ENCODE measurements around the gene AK9.
"Not testable (repeated sequence)": the region's sequence is repeated elsewhere in the genome, so short reads cannot be mapped to it uniquely, and the experiment has no call there.

The AK9 gene

DNA sequence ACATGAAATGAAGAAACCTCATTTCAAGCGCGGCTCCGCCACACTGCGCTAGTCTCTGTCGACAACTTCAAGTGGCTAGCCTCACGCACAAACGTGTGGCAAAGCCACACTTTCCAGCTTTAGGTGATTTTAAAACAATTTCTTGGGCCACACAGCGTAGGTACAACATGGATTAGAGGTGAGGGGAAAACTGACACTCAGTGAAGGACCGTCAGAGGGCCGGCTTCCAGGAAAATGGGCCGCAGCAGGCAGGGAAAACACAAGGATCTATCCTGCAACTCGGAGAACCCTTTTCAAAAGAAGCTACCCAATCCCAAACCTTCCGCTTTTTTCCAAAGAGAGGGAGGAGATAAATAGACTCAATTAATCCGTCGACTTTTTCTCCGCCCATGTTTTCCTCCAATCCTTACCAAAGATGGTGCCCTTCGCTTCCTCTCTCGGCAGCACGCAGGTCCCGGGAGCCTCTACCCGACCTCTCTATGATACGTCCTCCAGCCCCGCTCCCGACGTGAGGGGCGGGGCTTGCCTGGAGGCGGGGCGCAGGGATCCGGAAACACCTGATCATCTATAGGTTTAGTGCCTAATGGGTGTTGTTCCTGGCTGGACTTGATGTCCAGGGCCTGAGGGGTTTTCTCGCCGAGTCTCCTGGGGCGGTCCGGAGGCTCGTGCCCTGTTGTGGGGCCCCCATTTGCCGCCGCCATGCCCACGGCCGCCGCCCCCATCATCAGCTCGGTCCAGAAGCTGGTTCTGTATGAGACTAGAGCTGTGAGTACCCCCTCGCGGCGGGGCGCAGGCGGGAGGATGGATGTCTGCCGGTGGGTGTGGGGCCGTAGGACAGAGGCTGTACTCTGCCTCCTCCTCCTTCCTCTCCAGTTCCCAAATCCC, at the start of gene AK9, which contains the start of gene FIG4:
Gene AK9 (minus strand): TSS at position 466 of the 885 bp plus-strand sequence. CDS start 15,457 bp downstream, outside the sequence.
Gene FIG4 (plus strand): TSS at position 560 of the 885 bp plus-strand sequence. CDS start 140 bp downstream, at position 700.
- DNase-seq: peak; percentile 88

DNA sequence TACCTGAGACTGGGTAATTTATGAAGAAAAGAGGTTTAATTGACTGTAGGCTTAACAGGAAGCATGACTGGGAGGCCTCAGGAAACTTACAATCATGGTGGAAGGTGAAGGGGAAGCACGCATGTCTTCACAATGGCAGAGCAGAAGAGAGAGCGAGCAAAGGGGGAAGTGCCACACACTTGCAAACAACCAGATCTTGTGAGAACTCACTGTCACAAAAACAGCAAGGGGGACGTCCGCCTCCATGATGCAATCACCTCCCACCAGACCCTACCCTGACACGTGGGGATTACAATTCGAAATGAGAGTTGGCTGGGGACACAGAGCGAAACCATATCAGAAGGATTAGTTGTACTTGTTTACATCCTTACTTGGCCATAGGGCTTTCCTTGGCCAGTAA, 49.8 kb upstream of the AK9 start:
- no peak for DNase-seq

DNA sequence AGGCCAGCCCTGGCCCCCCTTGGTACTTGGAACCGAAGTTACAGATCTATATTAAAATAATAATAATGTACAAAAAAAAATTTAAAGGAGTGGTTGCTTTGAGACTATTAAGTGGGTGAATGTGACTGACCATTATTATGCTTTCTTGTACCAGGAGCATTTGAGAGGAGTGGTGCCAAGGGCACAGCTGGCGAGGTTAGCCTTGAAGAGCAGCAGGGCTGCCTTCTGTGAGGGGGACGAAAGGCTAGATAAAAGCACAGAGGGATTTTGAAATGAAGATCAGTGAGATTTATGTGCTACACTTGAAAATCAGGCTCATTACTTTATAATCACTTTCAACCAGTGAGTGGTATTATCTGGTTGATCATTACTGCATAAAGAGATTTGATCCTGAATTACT, 48.7 kb upstream of the AK9 start:
- DNase-seq: no peak

DNA sequence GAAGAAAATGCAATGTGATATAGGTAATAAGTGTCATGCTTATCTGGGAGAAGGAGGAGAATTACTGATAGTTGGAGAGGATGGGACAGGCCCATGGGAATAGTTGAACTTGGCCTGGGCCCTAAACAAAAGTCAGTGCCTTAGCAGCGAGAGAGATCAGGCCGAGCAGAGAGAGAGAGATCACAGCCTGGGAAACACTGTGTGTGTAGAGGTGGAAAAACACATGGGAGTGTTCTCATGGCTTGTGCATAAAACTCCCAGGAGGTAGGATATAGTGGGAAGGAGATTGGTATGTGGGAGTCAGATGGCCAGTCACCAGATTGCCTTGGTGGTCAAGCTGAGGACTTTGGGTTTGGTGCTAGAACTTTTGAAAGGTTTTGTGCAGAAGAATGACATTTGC, 47.7 kb upstream of the AK9 start:
- DNase-seq: no peak

DNA sequence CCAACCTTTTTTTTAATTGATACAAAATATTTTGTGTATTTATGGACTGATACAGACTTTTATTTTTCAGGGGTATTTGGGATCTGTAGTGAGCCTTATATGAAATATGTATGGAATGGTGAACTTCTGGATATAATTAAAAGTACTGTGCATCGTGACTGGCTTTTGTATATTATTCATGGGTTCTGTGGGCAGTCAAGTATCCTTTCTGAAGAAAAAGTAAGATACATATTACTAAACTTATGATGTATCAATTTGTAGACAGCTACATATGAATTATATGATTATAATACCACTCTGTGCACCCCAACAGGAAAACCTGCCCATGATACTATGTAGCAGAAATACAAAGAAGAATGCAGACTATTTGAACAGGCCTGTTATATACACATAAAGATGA, 47.3 kb upstream of the AK9 start:
- no peak for DNase-seq

DNA sequence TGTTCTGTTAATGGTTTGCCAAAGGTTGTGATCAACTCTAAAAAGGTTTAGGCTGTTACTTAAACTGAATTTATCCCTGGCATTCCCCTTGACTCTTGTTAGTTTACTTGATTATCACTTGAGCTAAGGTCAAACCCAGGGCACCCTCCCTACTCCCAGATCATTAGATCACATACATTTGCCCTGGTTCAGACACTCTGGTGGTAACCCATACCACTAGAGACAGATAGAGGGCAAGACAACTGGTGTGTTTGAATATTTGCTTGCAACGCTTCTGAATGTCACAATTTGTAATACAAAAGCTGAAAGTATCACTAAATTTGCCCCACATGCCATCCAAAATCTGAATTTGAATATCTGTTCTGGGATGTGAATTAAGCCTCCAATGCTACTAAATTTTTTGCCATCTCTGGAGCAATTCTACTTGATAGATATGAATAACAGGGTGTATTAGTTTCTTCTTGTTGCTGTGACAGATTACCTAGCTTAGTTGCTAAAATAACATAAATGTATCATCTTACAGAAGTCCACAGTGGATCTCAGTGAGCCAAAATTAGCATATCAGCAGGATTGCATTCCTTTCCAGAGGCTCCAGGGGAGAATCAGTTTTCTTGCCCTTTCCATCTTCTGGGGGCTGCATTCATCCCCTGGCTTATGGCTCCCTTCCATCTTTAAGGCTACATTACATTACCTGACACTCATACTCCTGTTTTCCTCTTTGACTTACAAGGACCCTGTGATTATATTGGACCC, 45.4 kb upstream of the AK9 start:
- no peak for DNase-seq

DNA sequence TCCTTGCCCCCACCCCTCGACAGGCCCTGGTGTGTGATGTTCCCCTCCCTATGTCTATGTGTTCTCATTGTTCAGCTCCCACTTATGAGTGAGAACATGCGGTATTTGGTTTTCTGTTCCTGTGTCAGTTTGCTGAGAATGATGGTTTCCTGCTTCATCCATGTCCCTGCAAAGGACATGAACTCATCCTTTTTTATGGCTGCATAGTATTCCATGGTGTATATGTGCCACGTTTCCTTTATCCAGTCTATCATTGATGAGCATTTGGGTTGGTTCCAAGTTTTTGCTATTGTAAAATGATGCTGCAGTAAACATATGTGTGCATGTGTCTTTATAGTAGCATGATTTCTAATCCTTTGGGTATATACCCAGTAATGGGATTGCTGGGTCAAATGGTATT, 34.2 kb upstream of the AK9 start:
- DNase-seq: not testable (repeated sequence)

DNA sequence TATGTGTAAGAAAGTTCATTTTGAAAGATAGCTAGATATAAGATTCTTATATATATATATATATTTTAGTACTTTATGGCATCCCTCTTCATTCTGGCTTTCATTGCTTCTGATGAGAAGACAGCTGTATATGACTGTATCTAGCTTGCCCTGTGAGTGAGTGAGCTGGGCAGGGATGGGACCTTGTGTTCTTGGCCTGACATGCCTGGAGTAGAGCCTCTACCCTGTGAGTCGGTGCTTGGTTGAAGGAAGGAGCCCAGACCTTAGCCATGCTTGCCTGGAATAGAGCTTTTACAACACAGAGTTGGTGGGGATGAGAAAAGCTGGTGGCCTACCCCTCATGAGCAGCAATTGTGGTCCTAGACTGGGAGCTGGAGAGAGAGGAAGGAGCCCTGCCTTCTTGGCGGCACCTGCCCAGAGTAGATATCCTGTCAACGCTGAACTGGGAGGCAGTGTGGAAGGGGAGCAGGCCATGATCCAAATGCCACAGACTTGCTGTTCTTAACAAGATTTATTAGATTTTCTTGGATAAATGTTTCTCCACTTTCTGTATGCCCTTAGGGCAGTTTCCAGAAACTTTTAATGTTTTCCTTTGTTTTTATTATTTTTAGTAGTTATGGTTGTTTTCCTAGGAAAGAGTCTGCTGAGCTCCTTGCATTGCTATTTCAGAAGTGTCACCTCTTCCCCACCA, 31.7 kb upstream of the AK9 start:
- DNase-seq: no peak

DNA sequence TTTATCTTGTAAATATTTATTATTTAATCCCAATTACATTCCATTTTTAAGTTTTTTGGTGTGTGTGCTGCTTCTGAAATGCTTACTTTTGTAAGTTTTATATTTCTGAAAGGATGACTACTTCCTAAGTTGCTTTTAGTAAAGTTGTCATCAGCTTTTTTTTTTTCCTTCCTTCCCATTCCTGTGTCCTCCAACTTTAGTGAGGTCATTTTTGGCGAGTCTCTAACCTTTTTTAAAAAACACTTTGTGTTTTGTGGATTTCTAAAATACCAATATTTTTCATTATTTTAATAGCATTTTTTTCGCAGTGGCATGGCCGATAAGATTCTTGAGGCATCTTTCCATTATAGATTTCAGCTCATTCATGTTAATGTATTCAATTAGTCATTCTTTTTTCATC, 31.0 kb upstream of the AK9 start:
- DNase-seq: no peak

DNA sequence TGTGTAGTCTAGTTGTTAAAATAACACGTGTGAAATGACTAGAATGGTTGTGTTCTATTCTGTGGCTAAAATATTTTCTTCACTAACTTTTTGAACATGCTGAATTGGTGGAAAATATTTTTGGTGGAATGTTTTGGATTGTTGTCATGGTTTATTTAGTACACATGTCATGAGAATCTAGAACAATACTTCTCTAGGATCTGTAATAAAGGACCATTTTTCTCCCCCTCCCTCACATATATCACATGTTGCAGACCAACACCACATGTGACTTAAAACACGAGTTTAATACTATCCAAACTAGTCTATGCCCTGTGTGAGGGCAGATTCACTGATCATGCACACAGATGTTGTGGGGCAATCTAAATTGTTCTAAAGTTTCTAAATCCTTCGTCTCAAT, 29.3 kb upstream of the AK9 start:
- DNase-seq: no peak

DNA sequence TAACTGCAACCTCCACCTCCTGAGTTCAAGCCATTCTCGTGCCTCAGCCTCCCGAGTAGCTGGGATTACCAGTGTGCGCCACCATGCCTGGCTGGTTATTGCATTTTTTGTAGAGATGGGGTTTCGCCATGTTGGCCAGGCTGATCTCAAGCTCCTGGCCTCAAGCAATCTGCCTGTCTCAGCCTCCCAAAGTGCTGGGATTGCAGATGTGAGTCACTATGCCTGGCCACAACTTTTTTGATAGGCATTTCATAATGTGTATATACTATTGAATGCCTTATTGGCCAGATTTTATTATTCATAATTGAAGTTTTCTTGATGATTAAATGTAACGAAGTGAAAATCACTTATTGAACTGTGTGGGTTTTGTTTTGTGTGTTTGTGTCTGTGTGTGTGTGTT, 28.0 kb upstream of the AK9 start:
- DNase-seq: no peak

DNA sequence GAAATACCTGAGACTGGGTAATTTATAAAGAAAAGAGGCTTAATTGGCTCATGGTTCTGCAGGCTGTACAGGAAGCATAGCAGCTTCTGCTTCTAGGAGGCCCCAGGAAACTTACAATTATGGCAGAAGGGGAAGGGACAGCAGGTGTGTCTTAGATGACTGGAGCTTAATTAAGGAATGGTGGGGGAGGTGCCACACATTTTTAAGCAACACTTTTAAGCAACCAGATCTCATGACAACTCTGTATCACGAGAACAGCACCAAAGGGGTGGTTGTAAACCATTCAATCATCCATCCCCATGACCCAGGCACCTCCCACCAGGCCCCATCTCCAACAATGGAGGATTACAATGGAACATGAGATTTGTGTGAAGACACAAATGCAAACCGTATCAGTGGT, 27.0 kb upstream of the AK9 start:
- DNase-seq: no peak

DNA sequence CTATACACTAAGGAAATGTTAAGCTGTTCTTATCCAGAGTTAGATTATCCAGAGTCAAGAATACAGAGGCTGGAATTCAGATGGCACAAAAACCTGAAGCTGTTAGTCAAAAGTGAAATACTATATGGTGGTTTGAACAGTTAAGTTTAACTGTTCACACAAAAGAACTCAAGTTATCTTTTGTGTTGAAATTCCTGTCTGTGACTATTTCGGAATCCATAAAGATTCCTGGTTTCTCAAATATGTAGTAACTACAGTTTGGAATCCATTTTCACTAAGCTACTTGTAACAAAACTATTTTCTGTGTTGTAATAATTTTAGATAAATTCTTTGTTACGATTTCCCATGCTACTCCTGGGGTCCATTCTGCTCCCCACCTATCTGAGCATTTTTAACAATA, 24.6 kb upstream of the AK9 start:
- DNase-seq: no peak

DNA sequence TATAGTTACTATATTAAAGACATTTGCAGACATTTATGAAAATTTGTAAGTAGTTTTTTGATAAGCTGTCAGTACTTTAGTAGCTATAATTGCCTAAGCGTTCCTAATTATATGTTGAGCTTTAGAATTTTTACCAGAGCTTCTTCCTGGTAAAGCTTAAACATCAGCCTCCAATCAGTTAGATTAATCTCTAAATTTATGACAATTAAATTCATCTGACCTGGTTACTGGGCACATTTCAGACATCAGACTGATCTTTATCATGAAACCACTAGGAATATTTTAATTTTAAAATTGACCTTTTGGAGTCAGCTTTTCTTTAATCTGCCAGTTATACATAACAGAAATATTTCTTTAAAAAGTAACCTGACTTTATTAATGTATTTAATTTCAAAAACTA, 23.6 kb upstream of the AK9 start:
- DNase-seq: no peak

DNA sequence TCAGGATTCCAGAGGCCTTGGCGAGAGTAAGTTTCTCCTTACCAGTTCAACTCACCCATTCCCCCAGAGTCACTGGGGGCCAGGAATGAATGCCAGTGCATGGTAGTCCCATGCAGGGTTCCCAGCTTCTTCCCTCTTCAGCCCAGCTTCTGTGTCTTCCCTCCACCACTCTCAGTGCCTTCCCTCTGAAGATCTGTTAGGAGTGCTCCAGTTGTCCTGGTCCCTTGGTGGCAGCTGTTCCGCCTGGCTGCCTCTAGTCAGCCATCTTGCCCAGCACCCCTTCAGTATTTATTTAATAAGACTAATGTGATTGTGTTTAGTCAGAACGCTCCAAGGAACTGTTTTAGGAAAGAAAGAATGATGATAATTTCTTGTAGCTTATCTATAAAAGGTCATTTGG, 23.2 kb upstream of the AK9 start:
- DNase-seq: no peak

DNA sequence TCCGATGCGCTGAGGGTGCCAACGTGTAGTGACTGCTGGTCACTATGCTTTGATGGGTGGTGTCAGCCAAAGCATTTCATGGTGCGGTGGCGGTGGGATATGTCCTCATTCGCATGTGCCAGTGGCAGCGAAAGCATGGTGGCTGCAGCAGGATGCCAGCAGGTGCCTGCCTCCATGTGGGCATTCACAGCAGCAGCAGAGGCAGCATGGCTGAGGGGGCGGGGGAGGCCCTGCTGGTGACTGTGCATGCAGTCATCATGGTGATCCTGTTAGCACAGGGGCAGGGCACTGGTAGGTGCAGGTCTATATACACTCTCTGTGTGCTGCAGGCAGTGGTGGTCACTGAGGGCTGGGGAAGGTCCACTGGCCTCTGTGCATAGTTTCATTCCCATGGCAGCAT, 22.1 kb upstream of the AK9 start:
- no peak for DNase-seq

DNA sequence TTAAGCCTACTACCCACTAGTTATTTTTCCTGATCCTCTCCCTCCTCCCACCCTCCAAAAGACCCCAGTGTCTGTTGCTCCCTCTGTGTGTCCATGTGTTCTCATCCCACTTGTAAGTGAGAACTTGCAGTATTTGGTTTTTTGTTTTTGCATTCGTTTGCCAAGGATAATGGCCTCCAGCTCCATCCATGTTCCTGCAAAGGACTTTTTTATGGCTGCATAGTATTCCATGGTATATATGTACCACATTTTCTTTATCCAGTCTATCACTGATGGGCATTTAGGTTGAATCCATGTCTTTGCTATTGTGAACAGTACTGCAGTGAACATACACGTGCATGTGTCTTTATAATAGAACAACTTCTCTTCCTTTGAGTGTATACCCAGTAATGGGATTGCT, 17.1 kb upstream of the AK9 start:
- DNase-seq: not testable (repeated sequence)

DNA sequence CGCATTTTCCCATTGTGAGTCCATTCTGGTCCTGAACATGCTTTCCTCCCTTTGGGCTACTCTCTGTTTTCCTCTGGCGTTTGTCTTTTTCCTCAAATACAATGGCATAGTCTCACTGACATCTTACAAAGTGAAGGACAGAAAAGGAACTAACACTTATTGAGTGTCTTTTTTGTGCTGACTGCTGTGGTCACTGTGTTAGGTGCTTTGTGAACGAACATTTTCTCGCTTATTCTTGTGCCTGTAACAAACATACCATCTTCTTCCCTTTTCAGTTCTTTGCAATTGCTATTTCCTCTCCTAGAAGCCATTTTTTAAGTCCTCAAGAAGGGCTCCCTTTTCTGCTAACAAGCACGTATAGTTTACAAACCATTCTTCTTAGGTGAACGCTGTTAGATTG, 15.5 kb upstream of the AK9 start:
- DNase-seq: no peak

DNA sequence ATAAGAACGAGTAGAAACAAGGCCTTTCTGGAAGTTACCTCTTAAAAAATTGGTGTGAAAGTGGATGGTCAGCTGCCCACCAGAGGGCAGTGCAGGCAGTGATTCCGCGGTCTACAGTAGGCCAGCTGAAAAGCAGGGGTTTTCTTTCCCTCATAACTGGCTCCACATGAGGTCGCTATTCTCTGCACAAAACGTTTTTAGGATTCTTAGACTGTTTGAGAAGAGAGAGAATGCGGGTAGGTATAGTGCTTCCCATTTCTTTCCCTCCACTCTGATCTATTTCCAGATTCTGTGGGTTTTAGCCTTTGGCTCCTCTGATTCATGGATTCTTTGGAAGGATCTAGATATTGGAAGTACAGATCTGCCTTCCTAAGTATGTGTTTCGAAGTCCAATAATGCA, 14.3 kb upstream of the AK9 start:
- peak; percentile 68 for DNase-seq

DNA sequence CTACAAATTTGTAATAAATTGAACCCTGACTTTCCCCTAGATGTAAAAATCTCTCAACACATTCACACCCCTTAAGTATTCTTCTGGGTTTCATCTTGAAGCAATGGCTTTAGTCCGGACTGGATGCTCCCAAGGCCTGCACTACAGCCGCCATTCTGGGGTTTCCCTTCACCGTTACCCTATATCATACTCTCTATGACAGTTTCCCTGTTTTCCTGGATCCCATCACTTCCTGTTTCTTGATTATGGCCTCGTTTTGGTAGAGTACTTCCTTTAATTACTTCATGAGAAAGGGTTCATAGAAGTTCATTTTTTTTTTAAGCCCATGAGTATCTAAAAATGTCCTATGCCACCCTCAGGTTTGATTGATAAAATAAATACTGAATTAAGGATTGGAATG, 11.8 kb upstream of the AK9 start:
- no peak for DNase-seq

DNA sequence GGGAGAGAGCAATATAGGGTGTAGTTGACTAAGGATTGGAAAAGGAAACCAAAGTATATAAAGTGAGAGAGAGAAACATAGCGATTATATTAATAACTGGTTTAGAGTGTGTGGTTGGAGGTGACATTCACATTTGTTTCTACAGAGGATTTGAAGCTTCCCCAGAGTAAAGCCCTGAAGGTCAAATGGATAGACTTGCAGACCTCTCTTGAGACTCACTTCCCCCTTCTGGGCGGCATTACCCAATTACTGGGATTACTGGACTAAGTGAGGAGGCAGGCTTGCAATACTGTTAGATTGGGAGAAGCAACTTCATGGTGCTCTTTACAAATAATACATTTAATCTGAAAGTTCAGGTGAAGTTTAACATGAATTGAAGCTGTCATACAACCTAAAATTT, 10.8 kb upstream of the AK9 start:
- no peak for DNase-seq

DNA sequence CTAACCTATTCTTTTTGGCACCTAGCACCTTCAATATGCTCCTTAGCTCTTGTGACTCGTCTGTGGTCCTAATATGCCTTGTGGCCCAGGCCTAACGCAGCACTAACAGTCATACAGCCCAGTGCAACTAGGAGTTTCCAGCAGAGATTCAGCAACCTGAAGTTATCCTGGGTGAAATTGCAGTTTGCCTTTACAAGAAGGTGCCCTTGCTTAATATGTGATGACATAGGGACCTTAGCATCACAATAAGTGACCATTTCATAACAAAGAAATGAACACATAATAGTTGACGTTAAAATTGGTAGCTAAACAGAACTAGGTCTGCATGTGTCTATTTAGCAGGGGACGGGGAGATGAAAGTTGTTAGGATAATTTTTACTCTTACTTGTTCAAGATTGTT, 10.2 kb upstream of the AK9 start:
- no peak for DNase-seq

DNA sequence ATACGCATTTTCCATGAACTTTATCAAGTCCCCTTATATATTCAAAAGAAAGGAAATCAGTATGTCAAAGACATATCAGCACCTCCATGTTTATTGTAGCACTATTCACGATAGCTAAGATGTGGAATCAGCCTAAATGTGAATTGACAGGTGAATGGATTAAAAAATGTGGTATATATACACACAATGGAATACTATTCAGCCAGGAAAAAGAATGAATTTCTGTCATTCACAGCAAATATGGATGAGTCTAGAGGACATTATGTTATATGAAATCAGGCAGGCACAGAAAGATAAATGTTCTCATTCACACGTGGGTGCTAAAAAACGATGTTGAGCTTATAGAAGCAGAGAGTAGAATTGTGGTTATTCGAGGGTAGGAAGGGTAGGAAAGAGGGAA, 5.4 kb upstream of the AK9 start:
- no peak for DNase-seq

DNA sequence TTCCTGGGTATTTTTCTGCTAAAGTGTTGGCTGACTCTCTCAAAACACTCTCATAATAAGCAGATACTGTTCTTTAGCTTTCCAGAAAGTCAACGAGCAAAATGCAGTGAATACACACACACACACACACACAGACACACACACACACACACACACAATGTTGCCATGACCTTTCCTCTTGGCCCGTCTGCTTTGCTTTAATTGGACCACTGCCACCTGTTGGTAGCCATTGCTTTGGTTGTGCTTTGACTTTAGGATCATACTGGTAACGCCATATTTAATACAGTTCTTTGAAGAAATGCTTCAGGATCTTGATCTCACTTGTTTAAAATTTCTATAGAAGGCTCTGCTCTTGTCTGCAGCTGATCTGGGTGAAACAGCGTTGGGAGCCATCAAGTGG, 4.5 kb upstream of the AK9 start:
- DNase-seq: no peak
